ENCODE data around the gene MAGEA9.
"Not testable (repeated sequence)": the region's sequence is repeated elsewhere in the genome, so short reads cannot be mapped to it uniquely, and the experiment has no call there.

MAGEA9 gene

GRCh38 chrX:149781727-149782126 is at the start of gene MAGEA9:
TSS of gene MAGEA9 (plus strand) at chrX:149781930. CDS start at chrX:149786211, 4,281 bp downstream.
- not testable (repeated sequence) for DNase-seq

- DNase-seq: not testable (repeated sequence)
Measured at GRCh38 chrX:149742269-149742668, 39.5 kb upstream of the MAGEA9 start.

- DNase-seq: not testable (repeated sequence)
Measured at GRCh38 chrX:149746390-149747007, 35.2 kb upstream of the MAGEA9 start.

GRCh38 chrX:149757206-149758067 is 24.3 kb upstream of the MAGEA9 start:
- peak; percentile 0 for DNase-seq

GRCh38 chrX:149758068-149758714 is 23.5 kb upstream of the MAGEA9 start:
- DNase-seq: no peak

GRCh38 chrX:149758715-149759078 is 23.0 kb upstream of the MAGEA9 start:
- DNase-seq: not testable (repeated sequence)

- DNase-seq: no peak
Measured at GRCh38 chrX:149759824-149760223, 21.9 kb upstream of the MAGEA9 start.

- no peak for DNase-seq
Measured at GRCh38 chrX:149760965-149761364, 20.8 kb upstream of the MAGEA9 start.

- not testable (repeated sequence) for DNase-seq
Measured at GRCh38 chrX:149761858-149762674, 19.7 kb upstream of the MAGEA9 start.

- no peak for DNase-seq
Measured at GRCh38 chrX:149762696-149763614, 18.8 kb upstream of the MAGEA9 start.

- DNase-seq: not testable (repeated sequence)
Measured at GRCh38 chrX:149770344-149770743, 11.4 kb upstream of the MAGEA9 start.

- not testable (repeated sequence) for DNase-seq
Measured at GRCh38 chrX:149773026-149773425, 8.7 kb upstream of the MAGEA9 start.

- not testable (repeated sequence) for DNase-seq
Measured at GRCh38 chrX:149773768-149774167, 8.0 kb upstream of the MAGEA9 start, which contains the start of gene HSFX1. TSS of gene HSFX1 (plus strand) at chrX:149774068. CDS start at chrX:149774682, 614 bp downstream.

- DNase-seq: not testable (repeated sequence)
Measured at GRCh38 chrX:149777999-149778398, 3.7 kb upstream of the MAGEA9 start.

GRCh38 chrX:149795531-149795930 is 13.8 kb downstream of the MAGEA9 start:
- not testable (repeated sequence) for DNase-seq

GRCh38 chrX:149799095-149799714 is 17.5 kb downstream of the MAGEA9 start:
- no peak for DNase-seq

- no peak for DNase-seq
Measured at GRCh38 chrX:149799938-149800337, 18.2 kb downstream of the MAGEA9 start.

- DNase-seq: no peak
Measured at GRCh38 chrX:149803458-149804062, 21.8 kb downstream of the MAGEA9 start.

- no peak for DNase-seq
Measured at GRCh38 chrX:149804102-149804501, 22.4 kb downstream of the MAGEA9 start.

- DNase-seq: peak; percentile 19
Measured at GRCh38 chrX:149807747-149808458, 26.2 kb downstream of the MAGEA9 start.
